GM18858 (cell line): ENCODE results near the gene SYNGR3.

Experiments
- ATAC-seq: cut with Tn5 transposase; IDR thresholded peaks from one replicate; pipeline ENCODE4 v1.9.1; 2021; ENCODE audit not compliant: unreplicated experiment

Gene SYNGR3

DNA sequence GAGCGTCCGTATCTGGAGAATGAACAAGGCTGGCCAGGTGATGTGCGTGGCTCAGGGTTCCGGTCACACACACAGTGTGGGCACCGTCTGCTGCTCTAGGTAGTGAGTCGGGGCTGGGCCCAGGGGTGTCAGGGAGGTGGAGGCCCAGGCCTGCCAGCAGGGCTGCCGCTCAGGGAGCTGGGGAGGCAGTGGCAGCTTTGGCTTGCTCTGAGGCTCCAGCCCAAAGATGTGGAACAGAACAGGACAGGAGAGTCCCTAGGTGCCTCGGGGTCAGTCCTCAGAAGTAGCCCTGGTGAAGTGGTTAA is 13.6 kb upstream of the SYNGR3 start:
- ATAC-seq = no peak

DNA sequence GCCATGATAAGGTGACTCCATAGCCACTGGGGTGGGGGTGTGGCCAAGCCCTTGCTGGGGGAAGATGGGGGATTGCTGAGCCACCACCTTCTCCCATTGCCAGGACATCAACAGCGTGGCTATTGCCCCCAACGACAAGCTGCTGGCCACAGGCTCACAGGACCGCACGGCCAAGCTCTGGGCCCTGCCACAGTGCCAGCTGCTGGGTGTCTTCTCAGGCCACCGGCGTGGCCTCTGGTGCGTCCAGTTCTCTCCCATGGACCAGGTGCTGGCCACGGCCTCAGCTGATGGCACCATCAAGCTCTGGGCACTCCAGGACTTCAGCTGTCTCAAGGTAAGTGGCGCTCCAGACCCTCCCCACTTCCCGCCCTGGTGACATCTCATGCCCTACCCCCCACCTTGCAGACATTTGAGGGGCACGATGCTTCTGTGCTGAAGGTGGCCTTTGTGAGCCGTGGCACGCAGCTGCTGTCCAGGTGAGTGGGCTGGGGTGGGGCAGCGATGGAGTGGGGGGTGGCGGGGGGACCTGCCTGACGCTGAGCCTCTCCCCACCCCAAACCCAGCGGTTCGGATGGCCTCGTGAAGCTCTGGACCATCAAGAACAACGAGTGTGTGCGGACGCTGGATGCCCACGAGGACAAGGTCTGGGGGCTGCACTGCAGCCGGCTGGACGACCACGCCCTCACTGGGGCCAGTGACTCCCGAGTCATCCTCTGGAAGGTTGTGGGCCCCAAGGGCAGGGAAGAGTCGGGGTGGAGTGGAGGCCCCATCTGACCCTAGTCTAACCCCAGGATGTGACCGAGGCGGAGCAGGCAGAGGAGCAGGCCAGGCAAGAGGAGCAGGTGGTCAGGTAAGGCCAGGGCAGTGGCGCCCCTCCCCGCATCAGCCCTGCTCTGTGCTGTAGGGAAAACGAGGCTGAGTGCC is 12.6 kb upstream of the SYNGR3 start:
- ATAC-seq = no peak

DNA sequence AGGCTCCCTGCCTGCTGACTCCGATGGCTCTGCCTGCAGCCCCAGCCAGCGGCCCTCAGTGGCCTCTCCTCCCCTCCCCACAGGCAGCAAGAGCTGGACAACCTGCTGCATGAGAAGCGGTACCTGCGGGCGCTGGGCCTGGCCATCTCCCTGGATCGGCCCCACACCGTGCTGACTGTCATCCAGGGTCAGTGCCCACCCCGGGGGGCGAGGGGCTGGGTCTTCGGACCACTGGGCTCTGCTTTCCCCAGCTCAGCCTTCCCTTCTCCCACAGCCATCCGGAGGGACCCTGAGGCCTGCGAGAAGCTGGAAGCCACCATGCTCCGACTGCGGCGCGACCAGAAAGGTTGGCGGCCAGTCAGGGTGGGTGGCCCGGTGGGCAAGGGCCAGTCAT is 11.9 kb upstream of the SYNGR3 start:
- ATAC-seq = no peak

DNA sequence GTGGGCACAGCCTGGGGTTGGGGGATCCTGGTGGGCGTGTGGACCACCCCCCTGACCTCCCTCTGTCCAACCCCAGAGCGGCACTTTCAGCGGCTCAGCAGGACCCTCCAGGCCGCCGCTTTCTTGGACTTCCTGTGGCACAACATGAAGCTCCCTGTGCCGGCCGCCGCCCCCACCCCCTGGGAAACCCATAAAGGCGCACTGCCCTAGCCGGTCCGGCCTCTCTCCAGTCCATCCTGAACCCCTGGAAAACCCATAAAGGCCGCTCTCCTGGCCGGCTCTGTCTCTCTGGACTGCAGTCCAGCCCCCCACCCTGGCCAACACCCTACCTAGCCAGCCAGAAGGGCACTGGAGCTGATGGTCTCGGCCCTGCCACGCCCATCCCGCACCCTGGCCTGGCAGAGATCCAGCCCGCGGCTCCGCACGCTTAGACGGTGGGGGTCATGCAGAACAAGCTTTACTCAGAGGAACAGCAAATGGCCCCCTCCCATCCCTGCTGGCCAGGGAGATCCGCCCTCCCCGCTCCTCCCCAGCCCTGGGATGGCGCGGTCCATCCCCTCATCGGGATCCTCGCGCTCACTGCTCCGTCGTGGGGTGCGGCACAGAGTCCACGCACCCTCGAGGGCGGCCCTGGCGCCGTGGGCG is 11.2 kb upstream of the SYNGR3 start:
- ATAC-seq = no peak

DNA sequence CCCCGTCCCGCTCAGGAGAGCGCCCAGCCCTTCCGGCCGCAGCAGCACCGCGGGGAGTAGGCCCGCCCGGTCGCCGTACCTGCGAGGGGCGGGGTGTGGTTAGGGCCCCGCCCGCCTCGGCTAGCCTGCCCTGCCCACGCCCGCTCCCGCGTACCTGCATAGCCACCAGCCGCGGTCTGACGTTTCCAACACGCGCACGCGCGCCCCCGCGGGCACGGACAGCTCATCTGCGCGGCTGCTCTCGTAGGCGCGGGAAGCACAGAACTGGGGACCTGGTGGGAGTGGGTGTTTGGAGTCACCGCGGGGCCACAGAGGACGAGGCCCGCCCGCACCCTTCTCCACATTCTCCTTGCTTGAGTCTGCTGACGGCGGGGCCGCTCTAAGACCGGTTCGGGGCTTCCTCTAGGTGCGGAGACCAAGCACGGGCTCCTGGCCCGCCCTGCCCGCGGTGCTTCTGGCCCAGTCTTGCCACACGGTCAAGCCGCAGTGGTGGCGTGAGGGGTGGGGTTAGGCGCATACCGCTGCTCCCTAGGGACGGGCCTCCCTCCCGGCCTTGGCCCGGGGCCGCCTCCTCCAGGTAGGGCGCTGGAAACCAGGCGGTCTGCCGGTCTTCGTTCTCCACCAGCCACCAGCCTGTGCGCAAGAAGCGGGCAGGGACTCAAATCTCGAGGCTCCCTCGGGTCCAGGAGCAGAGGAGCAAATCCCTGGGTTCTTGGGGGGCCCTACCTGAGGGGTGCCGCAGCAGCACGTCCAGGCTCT is 10.3 kb upstream of the SYNGR3 start:
- ATAC-seq = no peak

DNA sequence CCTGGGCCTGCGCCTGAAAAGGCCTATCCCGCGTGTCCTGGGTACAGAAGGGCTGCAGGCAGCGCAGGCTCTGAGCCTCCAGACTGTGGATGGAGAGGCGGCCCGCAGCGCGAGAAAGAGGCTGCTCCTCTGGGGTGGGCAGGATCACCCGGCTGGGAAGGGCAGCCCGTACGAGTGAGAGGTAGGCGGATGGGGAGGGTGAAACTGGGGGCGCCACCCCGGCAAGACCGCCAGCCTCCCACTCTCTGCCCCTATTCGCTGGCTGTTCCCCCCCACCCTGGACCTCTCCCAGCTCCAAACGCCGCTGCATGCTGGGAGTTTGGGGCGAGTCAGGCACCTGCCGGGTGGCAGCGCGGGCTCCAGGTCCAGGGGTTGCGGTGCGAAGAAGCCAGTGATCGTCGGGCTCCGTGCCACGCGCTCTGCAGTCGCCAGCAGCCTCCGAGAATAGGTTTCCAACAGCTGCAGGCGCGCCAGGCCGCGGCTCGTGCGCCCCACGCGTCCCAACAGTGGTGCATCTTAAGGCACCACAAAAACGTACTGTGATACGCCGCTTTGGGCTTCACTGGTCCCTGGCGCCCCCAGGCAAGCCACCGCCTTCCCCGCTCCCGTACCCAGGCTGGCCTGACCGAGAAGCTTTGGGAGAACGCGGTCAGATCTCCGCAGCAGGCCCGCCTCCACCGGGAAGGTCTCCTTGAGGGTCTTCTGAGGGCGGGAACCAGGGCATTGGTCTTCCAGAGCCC is 9.6 kb upstream of the SYNGR3 start:
- ATAC-seq = no peak

DNA sequence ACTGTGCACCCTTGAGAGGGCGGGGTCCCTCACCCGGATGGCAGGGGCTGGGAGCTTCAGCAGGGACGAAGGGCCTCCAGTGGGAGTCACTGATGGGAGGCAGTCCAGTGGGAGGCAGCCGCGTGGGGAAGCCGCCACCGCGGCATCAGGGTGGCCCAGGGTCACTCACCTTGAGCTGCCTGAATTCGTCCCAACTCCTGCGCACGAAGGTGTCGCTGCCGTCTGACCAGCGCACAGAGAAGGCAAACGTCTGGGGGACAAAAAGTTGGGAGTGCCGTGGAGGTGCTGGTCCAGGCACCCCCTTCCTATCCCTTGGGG is 9.0 kb upstream of the SYNGR3 start:
- ATAC-seq = no peak

DNA sequence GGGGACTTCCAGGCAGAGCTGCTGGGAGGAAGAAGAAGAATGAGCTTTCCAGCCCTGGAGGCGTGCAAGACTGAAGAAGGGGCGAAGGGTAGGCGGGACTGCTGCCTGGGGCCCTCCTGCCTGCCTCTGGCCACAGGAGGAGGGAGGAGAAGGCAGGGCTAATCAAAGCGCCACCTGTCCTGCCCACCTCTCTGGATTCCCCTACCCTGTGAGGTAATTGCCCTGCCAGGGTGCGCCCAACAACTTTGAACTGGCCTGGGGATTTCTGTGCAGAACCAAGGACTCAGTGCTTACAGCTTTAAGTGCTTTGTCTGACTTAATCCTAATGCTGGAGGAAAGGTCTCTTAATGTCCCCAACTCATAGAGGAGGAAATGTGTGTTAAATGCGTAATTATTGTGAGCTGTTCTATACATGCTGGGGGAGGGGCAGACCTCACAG is 8.4 kb upstream of the SYNGR3 start, which contains the start of gene NOXO1:
NOXO1 (minus strand) TSS at position 72 of the 439 bp plus-strand sequence. CDS start 290 bp downstream, outside the sequence.
- no peak for ATAC-seq

DNA sequence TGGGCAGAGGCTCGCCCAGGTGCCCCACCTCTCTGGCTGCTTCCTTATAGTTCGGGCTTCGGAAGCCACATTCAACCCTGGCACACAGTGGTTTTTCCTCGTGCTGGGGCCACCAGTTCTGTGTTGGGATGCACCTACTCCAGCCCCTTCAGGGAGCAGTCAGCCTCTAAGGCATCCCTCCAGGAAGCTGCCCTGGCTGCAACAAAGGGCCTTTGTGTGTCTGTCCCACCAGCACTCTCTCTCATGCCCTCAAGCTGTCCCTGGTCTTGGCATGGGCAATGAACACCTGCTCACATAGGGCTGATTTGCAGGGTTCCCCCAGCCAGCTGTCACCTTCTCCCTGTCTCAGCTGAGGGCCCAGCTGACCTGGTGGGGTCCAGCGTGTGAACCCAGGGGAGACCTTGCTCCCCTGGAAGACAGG is 7.7 kb upstream of the SYNGR3 start:
- no peak for ATAC-seq

DNA sequence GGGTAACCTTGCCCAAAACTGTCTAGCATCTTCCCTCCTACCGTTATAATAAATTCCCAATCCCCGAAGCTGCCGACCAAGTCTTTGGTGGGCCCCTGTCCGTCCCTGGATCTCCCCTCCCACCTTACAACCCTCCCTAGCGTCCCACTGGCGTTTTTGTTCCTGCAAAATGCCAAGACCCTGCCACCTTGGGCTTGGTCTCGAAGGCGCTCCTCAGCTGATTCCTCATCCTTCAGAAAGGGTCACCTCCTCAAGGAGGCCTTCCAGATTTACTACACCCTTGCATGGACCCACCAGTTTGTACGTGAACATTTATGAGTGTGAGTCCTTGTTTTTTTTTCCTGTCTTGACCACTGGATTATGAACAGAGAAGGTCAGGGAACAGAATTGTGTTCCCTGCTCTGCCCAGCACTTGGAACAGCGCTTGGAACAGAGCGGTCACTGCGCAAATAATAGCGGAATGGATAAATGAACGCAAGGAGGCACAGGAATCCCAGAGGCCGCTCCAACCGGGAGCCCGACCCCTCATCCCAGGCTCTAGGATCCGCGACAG is 6.7 kb upstream of the SYNGR3 start:
- ATAC-seq = no peak

DNA sequence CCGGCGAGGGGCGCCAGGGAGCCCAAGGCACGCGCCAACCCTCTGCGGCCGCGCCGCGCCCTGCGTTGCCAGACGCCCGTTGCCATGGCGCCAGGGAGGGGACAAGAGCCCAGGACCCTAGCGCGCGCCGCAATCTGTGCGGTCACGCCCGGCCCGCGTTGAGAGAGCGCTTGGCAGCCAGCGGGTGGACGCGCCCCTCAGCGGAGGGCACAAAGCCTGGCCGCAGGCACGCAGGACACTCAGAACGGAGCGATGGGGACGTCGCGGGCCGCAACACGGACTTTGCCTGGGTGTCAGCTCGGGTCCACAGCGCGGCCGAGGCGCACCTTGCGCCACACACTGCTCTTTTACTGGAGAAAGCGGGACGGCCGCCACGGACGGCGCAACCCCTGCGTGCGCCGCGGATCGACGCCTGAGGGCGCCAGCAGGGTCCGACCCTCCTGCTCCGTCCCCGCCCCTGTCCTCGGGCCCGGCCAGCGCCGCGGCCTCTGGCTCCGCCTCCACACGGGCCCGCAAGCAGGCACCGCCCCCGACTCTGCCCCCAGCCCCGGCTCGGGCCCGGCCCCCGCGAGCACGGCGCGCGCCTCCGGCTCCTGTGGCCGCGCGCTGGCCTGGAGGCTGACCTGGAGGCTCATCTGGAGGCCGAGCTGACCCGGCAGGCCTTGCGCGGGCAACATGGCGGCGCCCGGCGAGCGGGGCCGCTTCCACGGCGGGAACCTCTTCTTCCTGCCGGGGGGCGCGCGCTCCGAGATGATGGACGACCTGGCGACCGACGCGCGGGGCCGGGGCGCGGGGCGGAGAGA is 6.0 kb upstream of the SYNGR3 start, which contains the start of gene GFER:
GFER (plus strand) TSS at position 650 of the 803 bp plus-strand sequence; CDS start at position 676, 26 bp downstream.
- ATAC-seq = peak; percentile 58

DNA sequence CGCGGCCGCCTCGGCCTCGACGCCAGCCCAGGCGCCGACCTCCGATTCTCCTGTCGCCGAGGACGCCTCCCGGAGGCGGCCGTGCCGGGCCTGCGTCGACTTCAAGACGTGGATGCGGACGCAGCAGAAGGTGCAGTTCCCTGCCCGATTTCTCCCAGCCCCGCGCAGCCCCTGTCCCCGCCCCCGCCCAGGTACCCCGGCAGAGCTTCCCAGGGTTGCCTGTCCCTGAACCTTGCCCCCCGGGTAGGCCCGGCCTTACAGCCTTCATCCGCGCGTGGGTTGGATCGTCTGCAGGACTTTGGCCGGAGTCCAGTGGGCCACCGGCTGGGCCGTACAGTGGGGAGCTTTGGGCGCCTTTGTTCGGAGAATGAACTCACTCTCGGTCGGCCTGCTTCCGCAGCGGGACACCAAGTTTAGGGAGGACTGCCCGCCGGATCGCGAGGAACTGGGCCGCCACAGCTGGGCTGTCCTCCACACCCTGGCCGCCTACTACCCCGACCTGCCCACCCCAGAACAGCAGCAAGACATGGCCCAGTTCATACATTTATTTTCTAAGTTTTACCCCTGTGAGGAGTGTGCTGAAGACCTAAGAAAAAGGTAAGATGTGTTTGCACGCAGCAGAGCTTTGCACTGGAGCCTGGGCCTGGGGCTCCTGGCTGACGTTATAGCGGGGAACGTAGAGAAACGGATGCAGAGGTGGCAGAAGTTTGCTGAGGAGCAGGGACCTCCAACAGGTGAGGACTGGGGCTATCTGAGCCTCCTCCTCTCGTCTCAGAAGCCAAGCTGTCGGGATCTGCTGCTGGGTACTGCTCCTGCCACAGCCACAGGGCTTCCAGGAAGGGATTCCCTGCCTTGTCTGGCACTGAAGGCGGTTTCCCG is 5.2 kb upstream of the SYNGR3 start:
- ATAC-seq = no peak

DNA sequence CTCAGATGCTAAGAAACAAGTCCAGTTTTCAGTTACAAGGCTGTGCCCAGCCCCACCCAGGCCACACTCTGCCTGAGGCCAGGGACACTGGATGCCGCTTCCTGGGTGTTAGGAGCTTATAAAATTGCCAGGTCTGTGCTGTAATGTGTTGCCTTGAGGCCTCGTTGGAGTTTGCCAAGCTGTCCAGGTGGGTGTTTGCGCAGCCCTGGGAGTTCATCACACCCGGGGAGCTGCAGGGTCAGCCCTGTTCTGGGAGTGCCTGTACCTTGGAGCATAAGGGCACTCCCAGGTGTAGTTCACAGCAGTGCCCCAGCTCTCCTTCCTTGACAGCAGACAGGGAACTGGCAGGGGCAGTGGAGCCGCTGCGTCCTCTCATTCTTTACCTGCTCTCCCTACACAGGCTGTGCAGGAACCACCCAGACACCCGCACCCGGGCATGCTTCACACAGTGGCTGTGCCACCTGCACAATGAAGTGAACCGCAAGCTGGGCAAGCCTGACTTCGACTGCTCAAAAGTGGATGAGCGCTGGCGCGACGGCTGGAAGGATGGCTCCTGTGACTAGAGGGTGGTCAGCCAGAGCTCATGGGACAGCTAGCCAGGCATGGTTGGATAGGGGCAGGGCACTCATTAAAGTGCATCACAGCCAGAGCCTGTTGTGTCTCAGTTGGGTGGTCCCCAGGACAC is 4.2 kb upstream of the SYNGR3 start:
- ATAC-seq = no peak

DNA sequence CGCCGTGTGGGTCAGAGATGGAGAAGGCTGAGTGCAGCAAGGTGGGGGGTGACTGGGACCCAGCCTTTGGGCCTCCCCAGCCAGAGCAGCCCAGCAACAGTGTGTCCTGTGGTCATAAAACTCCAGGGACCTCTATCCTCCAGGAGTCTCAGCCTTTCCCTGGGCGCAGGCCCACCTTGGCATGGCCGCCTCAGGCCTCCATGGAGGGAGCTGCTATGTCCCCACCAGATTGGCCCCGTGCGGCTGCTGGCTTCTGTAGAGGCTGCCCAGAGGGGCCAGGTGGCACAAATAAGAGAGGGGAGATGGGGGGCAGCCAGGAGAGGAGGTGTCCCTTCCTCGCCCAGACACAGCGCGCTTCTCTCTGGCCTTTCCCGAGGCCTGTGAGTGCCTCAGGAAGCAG is 2.6 kb upstream of the SYNGR3 start:
- ATAC-seq = no peak

DNA sequence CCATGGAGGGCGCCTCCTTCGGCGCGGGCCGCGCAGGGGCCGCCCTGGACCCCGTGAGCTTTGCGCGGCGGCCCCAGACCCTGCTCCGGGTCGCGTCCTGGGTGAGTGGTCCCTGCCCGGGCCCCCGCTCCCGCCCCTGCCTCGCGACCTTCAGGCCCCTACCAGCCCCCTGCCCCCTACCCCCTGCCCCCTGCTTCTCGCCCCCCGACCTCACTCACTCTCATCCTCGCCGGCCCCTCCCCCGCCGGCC is 256 bp downstream of the SYNGR3 start:
- ATAC-seq = no peak

DNA sequence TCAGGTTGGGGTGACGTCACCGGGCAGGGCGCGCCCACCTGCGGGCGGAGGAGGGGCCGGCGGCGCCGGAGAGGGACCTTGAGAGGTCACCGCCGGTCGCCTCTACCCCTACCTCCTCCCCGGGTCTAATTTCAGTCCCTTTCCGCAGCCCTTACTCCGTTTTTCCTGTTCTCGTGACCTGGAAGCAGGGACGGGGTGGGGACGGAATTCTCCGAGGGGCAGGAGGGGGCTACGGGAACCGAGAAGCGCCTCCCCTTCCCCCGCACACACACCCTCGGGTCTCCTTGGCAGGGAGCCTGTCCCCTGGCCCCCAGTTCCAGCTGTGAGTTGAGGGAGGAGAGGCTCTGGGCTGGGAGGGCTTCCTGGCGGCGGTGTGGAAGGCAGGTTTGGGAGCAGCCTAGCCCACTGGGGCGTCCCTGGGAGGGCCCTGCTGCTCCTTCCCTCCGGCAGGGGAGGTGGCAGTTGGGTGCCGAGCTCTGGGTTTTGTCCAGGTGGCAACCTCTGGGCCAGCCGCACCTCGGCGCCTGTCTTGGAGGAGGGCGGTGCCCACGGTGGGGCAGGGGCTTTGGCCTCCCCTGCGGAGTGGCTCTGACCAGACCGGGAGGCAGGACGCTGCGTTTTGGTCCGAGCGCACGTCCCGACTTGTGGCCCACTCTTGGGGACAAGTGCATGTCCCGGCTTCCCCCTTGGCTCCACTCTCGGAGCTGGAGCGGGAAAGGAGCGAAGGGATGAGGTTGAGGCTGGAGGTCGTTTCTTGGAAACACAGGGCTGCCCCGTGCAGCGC is 773 bp downstream of the SYNGR3 start:
- no peak for ATAC-seq

DNA sequence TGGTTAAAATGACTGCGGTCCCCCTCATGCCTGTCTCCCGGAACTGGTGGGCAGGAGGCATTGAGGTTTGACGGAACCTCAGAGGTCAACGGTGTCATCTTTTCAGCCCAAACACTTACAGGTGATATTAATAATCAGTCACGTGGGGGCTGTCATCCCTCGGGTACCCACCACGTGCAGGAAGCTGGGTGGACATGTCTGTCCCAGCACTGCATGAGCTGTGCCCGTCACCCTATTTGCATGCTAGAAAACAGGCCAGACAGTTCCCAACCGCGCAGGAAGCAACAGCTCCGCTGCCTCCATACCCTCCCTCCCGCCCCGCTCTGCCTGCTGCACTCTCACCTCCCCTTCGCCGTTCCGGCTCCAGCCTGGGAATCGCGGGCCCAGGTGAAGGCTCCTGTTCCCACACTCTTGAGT is 1.4 kb downstream of the SYNGR3 start:
- ATAC-seq = no peak

DNA sequence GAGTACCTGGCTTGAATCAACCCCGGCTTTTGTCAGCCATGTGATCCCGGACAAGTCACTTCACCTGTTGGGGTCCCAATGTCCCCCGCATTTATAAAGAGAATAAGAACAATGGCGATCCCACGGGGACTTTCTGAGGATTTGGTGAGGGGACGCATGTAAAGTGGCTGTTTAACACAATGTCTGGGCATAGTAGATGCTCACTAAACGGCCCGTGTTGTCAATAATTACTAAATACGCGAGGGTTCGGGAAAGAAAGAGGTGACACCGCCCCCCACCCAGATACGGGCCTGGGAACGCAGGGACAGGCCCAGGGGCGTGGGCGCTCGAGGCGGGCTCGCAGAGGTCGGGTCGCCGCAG is 1.8 kb downstream of the SYNGR3 start:
- ATAC-seq = no peak
